Measurements from ENCODE around the gene TNS3. TPM values are rescaled to one million over a fixed set of nuclear protein-coding genes. Genes with fewer than 3 reads are reported as not detected.
"Not testable (repeated sequence)": the region's sequence is repeated elsewhere in the genome, so short reads cannot be mapped to it uniquely, and the experiment has no call there.

Gene TNS3
- total RNA-seq, 1 experiment from 2014 or later, result 9.5 TPM

GRCh38 chr7:47441796-47442604 is 139.9 kb downstream of the TNS3 start:
- no peak overlapping the region for H3K9ac ChIP-seq (ENCODE audit: extremely low read depth, insufficient read length, low read length)
- no peak for DNase-seq

GRCh38 chr7:47441048-47441447 is 140.9 kb downstream of the TNS3 start:
- H3K27ac ChIP-seq (ENCODE audit: insufficient read length, low read depth, low read length); H2BK12ac ChIP-seq (ENCODE audit: insufficient read length, low read depth, low read length); H3K36me3 Mint-ChIP-seq (ENCODE audit: insufficient read depth in 1 of 3, low read depth in 3 of 3); H3K27ac Mint-ChIP-seq; H3K4ac ChIP-seq (ENCODE audit: low read depth, low read length); H3K27me3 Mint-ChIP-seq (ENCODE audit: low read depth); H2BK120ac ChIP-seq (ENCODE audit: low read depth, low read length, poor library complexity, severe bottlenecking); H2AFZ ChIP-seq (ENCODE audit: low read length); H3K79me2 ChIP-seq (ENCODE audit: insufficient read depth, low read length); H3K23me2 ChIP-seq (ENCODE audit: insufficient read length, low read depth, low read length, poor library complexity, severe bottlenecking); H3K23ac ChIP-seq (ENCODE audit: insufficient read length, low read depth, low read length); H3K27me3 ChIP-seq (ENCODE audit: insufficient read depth, low read length); H3K79me1 ChIP-seq (ENCODE audit: insufficient read depth, low read depth, low read length, poor library complexity, severe bottlenecking); H2BK20ac ChIP-seq (ENCODE audit: low read depth, low read length, poor library complexity, severe bottlenecking); H3K18ac ChIP-seq (ENCODE audit: insufficient read length, low read depth, low read length); H3T11ph ChIP-seq (ENCODE audit: low read length); H3K4me3 Mint-ChIP-seq; H4K91ac ChIP-seq (ENCODE audit: insufficient read length, low read depth, low read length); H3K9ac ChIP-seq (ENCODE audit: extremely low read depth, insufficient read length, low read length); H3K14ac ChIP-seq (ENCODE audit: insufficient read depth, low read length); H2BK15ac ChIP-seq (ENCODE audit: low read depth, low read length); H2AK5ac ChIP-seq (ENCODE audit: insufficient read length, low read length); H3K4me1 ChIP-seq (ENCODE audit: insufficient read depth, low read length); H2BK5ac ChIP-seq (ENCODE audit: insufficient read length, low read length); H3K4me2 ChIP-seq (ENCODE audit: insufficient read depth, insufficient read length, low read length); DNase-seq; H3K56ac ChIP-seq (ENCODE audit: insufficient read length, low read depth, low read length); H4K5ac ChIP-seq (ENCODE audit: insufficient read length, low read depth, low read length); H3K9me3 ChIP-seq (ENCODE audit: control insufficient read depth, low read depth, low read length); H4K8ac ChIP-seq (replicated peaks; ENCODE audit: insufficient read length, low read depth, low read length); H4K20me1 ChIP-seq (ENCODE audit: control insufficient read depth, insufficient read depth, insufficient read length); H3K9me3 Mint-ChIP-seq: not testable (repeated sequence)
- peaks cover 6 to 12% of the 10 kb centered on the region in 2 experiments for H3K4me1 Mint-ChIP-seq
- no CpG with 5 or more reads among the region's 8 CpGs for WGBS (ENCODE audit: extremely low coverage, insufficient read length, low lambda C conversion rate)

More at GRCh38 chr7:47441796-47442604, 139.9 kb downstream of the TNS3 start:
- no peak for TF ChIP-seq CTCF (conservative IDR thresholded peaks at IDR 0.05)
- Histone ChIP-seq H2BK15ac (ENCODE audit: low read depth, low read length) (no peak overlapping the region), H3K4me2 (ENCODE audit: insufficient read depth, insufficient read length, low read length) (no peak overlapping the region), H4K5ac (ENCODE audit: insufficient read length, low read depth, low read length) (no peak overlapping the region), H3K14ac (ENCODE audit: insufficient read depth, low read length) (no peak overlapping the region), H2BK120ac (ENCODE audit: low read depth, low read length, poor library complexity, severe bottlenecking) (no peak overlapping the region), H3K23ac (ENCODE audit: insufficient read length, low read depth, low read length) (no peak overlapping the region), H2BK20ac (ENCODE audit: low read depth, low read length, poor library complexity, severe bottlenecking) (no peak overlapping the region), H4K91ac (ENCODE audit: insufficient read length, low read depth, low read length) (no peak overlapping the region), H4K8ac (replicated peaks; ENCODE audit: insufficient read length, low read depth, low read length) (no peak overlapping the region), H2AFZ (ENCODE audit: low read length) (no peak overlapping the region), H3K79me2 (ENCODE audit: insufficient read depth, low read length) (no peaks in the 10 kb centered on the region), H2AK5ac (ENCODE audit: insufficient read length, low read length) (no peak overlapping the region), H3K23me2 (ENCODE audit: insufficient read length, low read depth, low read length, poor library complexity, severe bottlenecking) (no peaks in the 10 kb centered on the region), H2BK5ac (ENCODE audit: insufficient read length, low read length) (no peak overlapping the region), H3K18ac (ENCODE audit: insufficient read length, low read depth, low read length) (no peak overlapping the region), H3K4me1 (ENCODE audit: insufficient read depth, low read length) (no peaks in the 10 kb centered on the region), H2BK12ac (ENCODE audit: insufficient read length, low read depth, low read length) (no peak overlapping the region), H3K27me3 (ENCODE audit: insufficient read depth, low read length) (no peaks in the 10 kb centered on the region), H3T11ph (ENCODE audit: low read length) (no peak overlapping the region), H3K56ac (ENCODE audit: insufficient read length, low read depth, low read length) (no peak overlapping the region), H3K27ac (ENCODE audit: insufficient read length, low read depth, low read length) (no peak overlapping the region), H4K20me1 (ENCODE audit: control insufficient read depth, insufficient read depth, insufficient read length) (no peaks in the 10 kb centered on the region), H3K4ac (ENCODE audit: low read depth, low read length) (no peak overlapping the region), H3K9me3 (ENCODE audit: control insufficient read depth, low read depth, low read length) (no peaks in the 10 kb centered on the region), H3K79me1 (ENCODE audit: insufficient read depth, low read depth, low read length, poor library complexity, severe bottlenecking) (no peaks in the 10 kb centered on the region)
- WGBS (ENCODE audit: extremely low coverage, insufficient read length, low lambda C conversion rate), result no CpG with 5 or more reads among the region's 11 CpGs
- Mint-ChIP-seq H3K4me1 (peaks cover 6 to 12% of the 10 kb centered on the region in 2 experiments), H3K36me3 (ENCODE audit: insufficient read depth in 1 of 3, low read depth in 3 of 3) (peaks cover 0 to 7% (median 0%) of the 10 kb centered on the region in 3 experiments; a peak in 4 of 7 replicates), H3K27me3 (ENCODE audit: low read depth) (peaks cover 1% of the 10 kb centered on the region; the same call in 1 of the 2 replicates), H3K9me3 (no peaks in the 10 kb centered on the region), H3K4me3 (no peak overlapping the region), H3K27ac (no peak overlapping the region)
